Gastroesophageal sphincter (tissue), 3 donors: ENCODE results near the gene WIPF2.

Source experiments
- EP300 ChIP-seq: sonication (generic); formaldehyde crosslinking; IDR thresholded peaks from one replicate; pipeline ENCODE4 v1.6.1; 2017; ENCODE audit warnings: antibody characterized with exemption, mild to moderate bottlenecking
- TF ChIP-seq, protein P1 (sequence below), 4 experiments: fragments of 200-600 bp in 2 of 4; fragments of 450-650 bp in 2 of 4; sonication (generic) in 1 of 4; IDR thresholded peaks; one replicate each; pipeline ENCODE4 v1.5.1; 2017 to 2019; ENCODE audit warnings: antibody characterized with exemption in 4 of 4, mild to moderate bottlenecking in 2 of 4, moderate library complexity in 2 of 4

GRCh38 chr17:40265337-40265736 is 46.2 kb downstream of the WIPF2 start:
- no peak for TF ChIP-seq EP300
- TF ChIP-seq, protein P1, sequence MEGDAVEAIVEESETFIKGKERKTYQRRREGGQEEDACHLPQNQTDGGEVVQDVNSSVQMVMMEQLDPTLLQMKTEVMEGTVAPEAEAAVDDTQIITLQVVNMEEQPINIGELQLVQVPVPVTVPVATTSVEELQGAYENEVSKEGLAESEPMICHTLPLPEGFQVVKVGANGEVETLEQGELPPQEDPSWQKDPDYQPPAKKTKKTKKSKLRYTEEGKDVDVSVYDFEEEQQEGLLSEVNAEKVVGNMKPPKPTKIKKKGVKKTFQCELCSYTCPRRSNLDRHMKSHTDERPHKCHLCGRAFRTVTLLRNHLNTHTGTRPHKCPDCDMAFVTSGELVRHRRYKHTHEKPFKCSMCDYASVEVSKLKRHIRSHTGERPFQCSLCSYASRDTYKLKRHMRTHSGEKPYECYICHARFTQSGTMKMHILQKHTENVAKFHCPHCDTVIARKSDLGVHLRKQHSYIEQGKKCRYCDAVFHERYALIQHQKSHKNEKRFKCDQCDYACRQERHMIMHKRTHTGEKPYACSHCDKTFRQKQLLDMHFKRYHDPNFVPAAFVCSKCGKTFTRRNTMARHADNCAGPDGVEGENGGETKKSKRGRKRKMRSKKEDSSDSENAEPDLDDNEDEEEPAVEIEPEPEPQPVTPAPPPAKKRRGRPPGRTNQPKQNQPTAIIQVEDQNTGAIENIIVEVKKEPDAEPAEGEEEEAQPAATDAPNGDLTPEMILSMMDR (IDR thresholded peaks at IDR 0.05), result no peak
